Testis (tissue), 2 donors: ENCODE measurements around the gene CACNA2D1.

Source experiments
- CTCF ChIP-seq, 3 experiments: fragments of 450-650 bp in 2 of 3; fragments of 200-600 bp in 1 of 3; sonication (generic) in 1 of 3; IDR thresholded peaks; one replicate each; pipeline ENCODE4 v1.5.1; 2016 to 2019; ENCODE audit warnings: antibody characterized with exemption in 3 of 3, mild to moderate bottlenecking in 2 of 3, moderate library complexity in 1 of 3
- POLR2A ChIP-seq: fragments of 450-650 bp; IDR thresholded peaks from one replicate; pipeline ENCODE4 v1.6.1; 2017; ENCODE audit warnings: antibody characterized with exemption, mild to moderate bottlenecking, moderate library complexity

DNA sequence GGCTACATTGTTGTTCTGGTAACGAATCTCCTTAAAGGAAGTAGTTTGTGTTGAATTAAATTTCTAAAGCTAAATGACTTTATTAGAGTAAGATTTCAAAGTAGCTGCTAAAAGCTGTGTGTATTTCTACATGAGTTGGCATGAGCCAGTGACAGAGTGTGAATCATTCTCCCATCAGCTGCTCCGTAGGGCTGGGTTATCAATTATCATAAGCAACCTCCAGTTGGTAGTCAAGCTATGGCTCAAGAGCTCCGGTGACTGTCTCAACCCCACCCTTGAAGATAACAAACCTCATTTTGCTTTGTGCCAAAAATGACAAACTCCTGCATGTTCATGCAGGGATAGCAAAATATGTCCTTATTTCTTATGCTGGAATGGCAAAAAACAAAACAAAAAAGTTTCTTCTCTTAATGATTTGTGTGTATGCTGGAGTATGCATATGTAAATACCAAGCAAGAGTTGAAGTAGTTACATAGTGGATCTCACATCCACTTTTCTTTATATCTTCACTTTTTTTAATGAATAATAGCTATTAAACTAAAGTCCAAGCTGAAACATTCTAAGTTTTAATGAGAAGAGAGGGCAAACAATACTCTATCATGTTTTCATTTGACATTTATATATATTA is 249.4 kb downstream of the CACNA2D1 start:
- TF ChIP-seq CTCF (IDR thresholded peaks at IDR 0.05) (no peak), POLR2A (no peak)
